ENCODE results near the gene ABCF3. TPM values are rescaled to one million over a fixed set of nuclear protein-coding genes. Genes with fewer than 3 reads are reported as not detected.
A peak's percentile ranks its signal among the peaks of the same experiment; 100 is the strongest.

ABCF3 gene
- total and polyA plus RNA-seq, 2 experiments from 2014 or later: 47.8 to 59.1 TPM

- no peaks in the 10 kb centered on the region for H3K4me1 ChIP-seq (ENCODE audit: insufficient read depth)
- no peaks in the 10 kb centered on the region for H3K9me2 ChIP-seq (ENCODE audit: insufficient read depth)
- H3K4me2 ChIP-seq (ENCODE audit: unreplicated experiment): no peak overlapping the region
- no peak for DNase-seq
- TF ChIP-seq EZH2phosphoT487 (IDR thresholded peaks at IDR 0.05; ENCODE audit: insufficient read depth, low read depth) (no peak), EZH2 (IDR thresholded peaks at IDR 0.05; ENCODE audit: insufficient read depth, poor library complexity, severe bottlenecking) (no peak)
- H3K9me3 ChIP-seq (ENCODE audit: low read depth): no peaks in the 10 kb centered on the region
- no peak overlapping the region for H3K4me3 ChIP-seq
- H3K9ac ChIP-seq: no peak overlapping the region
- WGBS, 2 experiments (ENCODE audit: low coverage in 1 of 2, low lambda C conversion rate in 2 of 2, missing lambda C conversion rate in 2 of 2): 94% methylated on average over 5 of the region's 5 CpGs
- H2AFZ ChIP-seq: no peak overlapping the region
- H4K20me1 ChIP-seq (ENCODE audit: insufficient read depth): no peaks in the 10 kb centered on the region
- no peaks in the 10 kb centered on the region for H3K27me3 ChIP-seq (replicated peaks; ENCODE audit: insufficient read depth)
- H3K27ac ChIP-seq: no peak overlapping the region
- in situ Hi-C loops (cut with MboI): no loop called here
- peaks cover 23% of the 10 kb centered on the region for H3K79me2 ChIP-seq (ENCODE audit: insufficient read depth)
- peaks cover 24% of the 10 kb centered on the region; the same call in 1 of the 2 replicates for H3K36me3 ChIP-seq (ENCODE audit: low read depth)
- H3F3A ChIP-seq (ENCODE audit: insufficient read depth): no peaks in the 10 kb centered on the region
Observed at GRCh38 chr3:184144505-184144904, 41.5 kb upstream of the ABCF3 start.

GRCh38 chr3:184145111-184145524 is 40.9 kb upstream of the ABCF3 start:
- Histone ChIP-seq H3K9ac (no peak overlapping the region), H3K4me1 (ENCODE audit: insufficient read depth) (no peaks in the 10 kb centered on the region), H3K4me2 (ENCODE audit: unreplicated experiment) (no peak overlapping the region), H3F3A (ENCODE audit: insufficient read depth) (no peaks in the 10 kb centered on the region), H3K79me2 (ENCODE audit: insufficient read depth) (peaks cover 17% of the 10 kb centered on the region), H3K9me2 (ENCODE audit: insufficient read depth) (no peaks in the 10 kb centered on the region), H3K9me3 (ENCODE audit: low read depth) (no peaks in the 10 kb centered on the region), H3K36me3 (ENCODE audit: low read depth) (peaks cover 24% of the 10 kb centered on the region; the same call in 1 of the 2 replicates), H4K20me1 (ENCODE audit: insufficient read depth) (no peaks in the 10 kb centered on the region), H3K27ac (no peak overlapping the region), H3K4me3 (no peak overlapping the region), H2AFZ (no peak overlapping the region), H3K27me3 (replicated peaks; ENCODE audit: insufficient read depth) (no peaks in the 10 kb centered on the region)
- in situ Hi-C loops (cut with MboI): no loop called here
- WGBS, 2 experiments (ENCODE audit: low coverage in 1 of 2, low lambda C conversion rate in 2 of 2, missing lambda C conversion rate in 2 of 2): 52 to 62% methylated on average over 4 of the region's 4 CpGs
- TF ChIP-seq EZH2 (IDR thresholded peaks at IDR 0.05; ENCODE audit: insufficient read depth, poor library complexity, severe bottlenecking): no peak
- no peak for TF ChIP-seq EZH2phosphoT487 (IDR thresholded peaks at IDR 0.05; ENCODE audit: insufficient read depth, low read depth)
- DNase-seq: peak; percentile 39

DNA sequence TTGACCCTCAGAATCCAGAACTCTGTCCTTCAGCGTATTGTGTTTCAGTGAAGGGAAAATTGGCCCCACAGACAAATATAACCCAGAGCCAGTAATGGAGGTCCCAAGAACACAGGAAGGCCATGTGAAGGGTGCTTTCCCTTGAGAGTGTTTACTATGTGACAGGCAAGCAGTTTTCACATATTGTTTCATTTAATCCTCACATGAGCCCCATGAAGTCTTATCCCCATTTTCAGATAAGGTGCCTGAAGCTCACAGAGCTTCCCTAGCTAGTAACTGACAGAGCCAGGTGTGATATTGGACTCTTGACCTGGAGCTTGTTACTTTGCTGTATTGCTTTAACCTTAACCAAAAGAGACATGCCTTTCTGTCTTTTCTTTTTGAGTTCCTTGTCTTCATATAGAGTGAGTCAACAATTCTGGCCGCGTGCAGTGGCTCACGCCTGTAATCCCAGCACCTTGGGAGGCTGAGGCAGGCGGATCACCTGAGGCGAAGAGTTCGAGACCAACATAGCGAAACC is 40.2 kb upstream of the ABCF3 start:
- no peak overlapping the region for H3K27ac ChIP-seq
- 84% methylated on average over 8 of the region's 8 CpGs for WGBS, 2 experiments (ENCODE audit: low coverage in 1 of 2, low lambda C conversion rate in 2 of 2, missing lambda C conversion rate in 2 of 2)

GRCh38 chr3:184148076-184148475 is 37.9 kb upstream of the ABCF3 start:
- Histone ChIP-seq H3K4me1 (ENCODE audit: insufficient read depth) (no peaks in the 10 kb centered on the region), H3K9me3 (ENCODE audit: low read depth) (no peaks in the 10 kb centered on the region), H3K27me3 (replicated peaks; ENCODE audit: insufficient read depth) (no peaks in the 10 kb centered on the region), H3K9me2 (ENCODE audit: insufficient read depth) (no peaks in the 10 kb centered on the region), H3F3A (ENCODE audit: insufficient read depth) (no peaks in the 10 kb centered on the region), H2AFZ (no peak overlapping the region), H4K20me1 (ENCODE audit: insufficient read depth) (no peaks in the 10 kb centered on the region), H3K36me3 (ENCODE audit: low read depth) (no peaks in the 10 kb centered on the region; the same call in 1 of the 2 replicates), H3K4me3 (no peak overlapping the region), H3K79me2 (ENCODE audit: insufficient read depth) (no peaks in the 10 kb centered on the region; the same call in 1 of the 2 replicates), H3K9ac (no peak overlapping the region), H3K27ac (no peak overlapping the region), H3K4me2 (ENCODE audit: unreplicated experiment) (no peak overlapping the region)
- DNase-seq: no peak
- TF ChIP-seq EZH2phosphoT487 (IDR thresholded peaks at IDR 0.05; ENCODE audit: insufficient read depth, low read depth) (no peak), EZH2 (IDR thresholded peaks at IDR 0.05; ENCODE audit: insufficient read depth, poor library complexity, severe bottlenecking) (no peak)
- WGBS, 2 experiments (ENCODE audit: low coverage in 1 of 2, low lambda C conversion rate in 2 of 2, missing lambda C conversion rate in 2 of 2): 78 to 88% methylated on average over 3 of the region's 3 CpGs
- in situ Hi-C loops (cut with MboI): no loop called here

More for the DNA sequence above, 40.2 kb upstream of the ABCF3 start:
- Histone ChIP-seq H3K9me2 (ENCODE audit: insufficient read depth) (no peaks in the 10 kb centered on the region), H3K79me2 (ENCODE audit: insufficient read depth) (peaks cover 11% of the 10 kb centered on the region), H4K20me1 (ENCODE audit: insufficient read depth) (no peaks in the 10 kb centered on the region), H3K9me3 (ENCODE audit: low read depth) (no peaks in the 10 kb centered on the region), H3K4me1 (ENCODE audit: insufficient read depth) (no peaks in the 10 kb centered on the region), H3K36me3 (ENCODE audit: low read depth) (peaks cover 20% of the 10 kb centered on the region; the same call in 1 of the 2 replicates), H3K9ac (no peak overlapping the region), H3F3A (ENCODE audit: insufficient read depth) (no peaks in the 10 kb centered on the region), H2AFZ (no peak overlapping the region), H3K27me3 (replicated peaks; ENCODE audit: insufficient read depth) (no peaks in the 10 kb centered on the region), H3K4me3 (no peak overlapping the region), H3K4me2 (ENCODE audit: unreplicated experiment) (no peak overlapping the region)
- TF ChIP-seq EZH2 (IDR thresholded peaks at IDR 0.05; ENCODE audit: insufficient read depth, poor library complexity, severe bottlenecking): no peak
- no peak for TF ChIP-seq EZH2phosphoT487 (IDR thresholded peaks at IDR 0.05; ENCODE audit: insufficient read depth, low read depth)
- in situ Hi-C loops (cut with MboI): no loop called here
- DNase-seq: no peak
